Measurements from ENCODE around the gene PMEL. TPM values are rescaled to one million over a fixed set of nuclear protein-coding genes. Genes with fewer than 3 reads are reported as not detected.

Gene PMEL
- total RNA-seq, 1 experiment from 2014 or later = 72.2 TPM

GRCh38 chr12:55927588-55928502 lies 38.0 kb downstream of the PMEL start, which contains the start of gene PYM1:
PYM1 (minus strand) TSS chr12:55927894; CDS start chr12:55927761, 133 bp downstream.
- H3K27me3 Mint-ChIP-seq (ENCODE audit: low read depth) = peaks cover 18% of the 10 kb centered on the region
- H3K4me1 Mint-ChIP-seq = peaks cover 48% of the 10 kb centered on the region
- CTCF ChIA-PET = interaction anchor here (0.7 to 5.0 kb wide), 10 partner anchors 12 to 189 kb away, joined by 4 to 32 read pairs (median 6); partner anchors contain the start of genes DNAJC14 and RAB5B
- DNase-seq (ENCODE audit: low spot score) (peak; percentile 79), ATAC-seq (peak; percentile 76)
- H3K4me3 Mint-ChIP-seq = peak within 1 kb of the TSS; percentile 94
- peaks cover 21% of the 10 kb centered on the region for H3K36me3 Mint-ChIP-seq
- POLR2A ChIA-PET = interaction anchor here (0.5 to 2.7 kb wide), 7 partner anchors 46 to 199 kb away, joined by 3 to 16 read pairs (median 4); partner anchors contain the start of genes DNAJC14, ORMDL2, PA2G4 and RAB5B
- H3K27ac Mint-ChIP-seq = peak within 1 kb of the TSS; percentile 99
- no peaks in the 10 kb centered on the region for H3K9me3 Mint-ChIP-seq
- 0 out of 2 replicates have a peak, but pooled peaks have one; percentile 27 for TF ChIP-seq ZNF317 (CRISPR knock-in tag; IDR thresholded peaks at IDR 0.05; ENCODE audit: borderline replicate concordance, low read depth)
- TF ChIP-seq NR2C2 (CRISPR knock-in tag; IDR thresholded peaks at IDR 0.05) = peak; percentile 63; the same call in 1 of the 2 replicates
- no peak for TF ChIP-seq ZNF232 (CRISPR knock-in tag; IDR thresholded peaks at IDR 0.05)
- peak; percentile 86; the same call in 1 of the 2 replicates for TF ChIP-seq ELF4 (CRISPR knock-in tag; IDR thresholded peaks at IDR 0.05; ENCODE audit: low read depth)
- 0 out of 2 replicates have a peak, but pooled peaks have one; percentile 47 for TF ChIP-seq JUN (CRISPR knock-in tag; IDR thresholded peaks at IDR 0.05)
- 0 out of 2 replicates have a peak, but pooled peaks have one; percentile 18 for TF ChIP-seq KAT7 (CRISPR knock-in tag; IDR thresholded peaks at IDR 0.05; ENCODE audit: borderline replicate concordance)
- TF ChIP-seq FOXK1 (CRISPR knock-in tag; IDR thresholded peaks at IDR 0.05) = 0 out of 2 replicates have a peak, but pooled peaks have one; percentile 34
- peak; percentile 59; the same call in 1 of the 2 replicates for TF ChIP-seq MLX (CRISPR knock-in tag; IDR thresholded peaks at IDR 0.05)
- 0 out of 2 replicates have a peak, but pooled peaks have one; percentile 70 for TF ChIP-seq CREM (CRISPR knock-in tag; IDR thresholded peaks at IDR 0.05)
- TF ChIP-seq STAT6 (CRISPR knock-in tag; conservative IDR thresholded peaks at IDR 0.05; ENCODE audit: low read depth) = no peak
- peak; percentile 47; the same call in 1 of the 2 replicates for TF ChIP-seq FOXP1 (CRISPR knock-in tag; IDR thresholded peaks at IDR 0.05; ENCODE audit: borderline replicate concordance)
- 0 out of 2 replicates have a peak, but pooled peaks have one; percentile 21 for TF ChIP-seq SMAD4 (CRISPR knock-in tag; IDR thresholded peaks at IDR 0.05)
- peak; percentile 46; the same call in 1 of the 2 replicates for TF ChIP-seq USF1 (CRISPR knock-in tag; IDR thresholded peaks at IDR 0.05)
- no peak for TF ChIP-seq MXD4 (CRISPR knock-in tag; IDR thresholded peaks at IDR 0.05; ENCODE audit: borderline replicate concordance)
- no peak for TF ChIP-seq CDX4 (CRISPR knock-in tag; IDR thresholded peaks at IDR 0.05; ENCODE audit: borderline replicate concordance)
- peak; percentile 12; the same call in 1 of the 2 replicates for TF ChIP-seq SMAD3 (CRISPR knock-in tag; IDR thresholded peaks at IDR 0.05; ENCODE audit: borderline replicate concordance)
- no peak for TF ChIP-seq ZNF396 (CRISPR knock-in tag; IDR thresholded peaks at IDR 0.05; ENCODE audit: borderline replicate concordance)
- TF ChIP-seq CREB1 (CRISPR knock-in tag; IDR thresholded peaks at IDR 0.05) = 0 out of 2 replicates have a peak, but pooled peaks have one; percentile 17
- TF ChIP-seq E2F5 (CRISPR knock-in tag; IDR thresholded peaks at IDR 0.05) = no peak
- no peak for TF ChIP-seq ZMAT4 (CRISPR knock-in tag; IDR thresholded peaks at IDR 0.05)
- TF ChIP-seq ZNF671 (CRISPR knock-in tag; IDR thresholded peaks at IDR 0.05) = no peak
- peak; percentile 39; the same call in 1 of the 2 replicates for TF ChIP-seq E2F1 (CRISPR knock-in tag; IDR thresholded peaks at IDR 0.05)
- TF ChIP-seq TEAD1 (CRISPR knock-in tag; IDR thresholded peaks at IDR 0.05) = peak; percentile 2; the same call in 1 of the 2 replicates
- TF ChIP-seq ATF1 (CRISPR knock-in tag; IDR thresholded peaks at IDR 0.05) = peak; percentile 84; the same call in 1 of the 2 replicates

Measured in WTC11 (cell line).